Activated T-cell treated with anti-CD3 and anti-CD28 coated beads, Interleukin-2, amount 50 U/mL, for 24 hours (primary cell): Measurements from ENCODE around the gene DIS3L2.
A peak's percentile ranks its signal among the peaks of the same experiment; 100 is the strongest.

ENCODE experiments used
- DNase-seq: peaks from one replicate; pipeline ENCODE4 v3.0.0-alpha.2; 2020
- H3K27ac Mint-ChIP-seq: 2 replicates; pipeline ENCODE4 v1.8.0; 2020; ENCODE audit warnings: mild to moderate bottlenecking, mixed read lengths
- H3K27me3 Mint-ChIP-seq: 2 replicates; pipeline ENCODE4 v1.8.0; 2020; ENCODE audit warnings: mixed read lengths
- H3K36me3 Mint-ChIP-seq: 2 replicates; pipeline ENCODE4 v1.8.0; 2020; ENCODE audit warnings: low read depth, mixed read lengths
- H3K4me1 Mint-ChIP-seq: 2 replicates; pipeline ENCODE4 v1.8.0; 2020; ENCODE audit warnings: low read depth, mixed read lengths
- H3K4me3 Mint-ChIP-seq: 2 replicates; pipeline ENCODE4 v1.8.0; 2020; ENCODE audit warnings: mild to moderate bottlenecking, moderate library complexity, mixed read lengths
- H3K9me3 Mint-ChIP-seq: 2 replicates; pipeline ENCODE4 v1.8.0; 2020; ENCODE audit warnings: mixed read lengths

Gene DIS3L2

DNA sequence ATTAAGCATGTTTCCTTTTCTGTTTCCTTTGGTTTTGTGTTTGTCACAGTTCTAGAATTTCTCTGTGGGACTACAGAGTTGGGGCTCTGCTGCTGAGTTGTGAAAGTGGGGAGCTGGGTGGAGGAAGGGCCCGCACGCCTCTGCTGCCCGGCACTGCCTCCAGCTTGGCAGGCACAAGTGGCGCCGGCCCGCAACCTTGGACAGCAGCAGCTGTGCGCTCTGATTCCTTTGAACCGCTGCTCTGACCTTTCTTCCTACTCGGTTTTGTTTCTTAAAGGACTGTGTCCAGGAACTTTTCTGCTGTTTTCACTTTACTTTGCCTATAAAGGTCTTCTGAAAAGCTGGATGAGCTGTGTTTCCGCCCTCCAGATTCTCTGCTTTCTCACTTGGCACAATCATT lies 279.4 kb downstream of the DIS3L2 start:
- Mint-ChIP-seq H3K27me3 (no peaks in the 10 kb centered on the region), H3K36me3 (peaks cover 32% of the 10 kb centered on the region), H3K9me3 (no peaks in the 10 kb centered on the region), H3K4me1 (peaks cover 44% of the 10 kb centered on the region), H3K4me3 (no peak overlapping the region), H3K27ac (peak overlapping the region; percentile 93)
- no peak for DNase-seq

GRCh38 chr2:232242316-232242715 lies 280.8 kb downstream of the DIS3L2 start:
- Mint-ChIP-seq H3K4me3 (no peak overlapping the region), H3K36me3 (peaks cover 32% of the 10 kb centered on the region), H3K9me3 (no peaks in the 10 kb centered on the region), H3K27me3 (no peaks in the 10 kb centered on the region), H3K27ac (no peak overlapping the region), H3K4me1 (peaks cover 35% of the 10 kb centered on the region)
- DNase-seq: no peak

DNA sequence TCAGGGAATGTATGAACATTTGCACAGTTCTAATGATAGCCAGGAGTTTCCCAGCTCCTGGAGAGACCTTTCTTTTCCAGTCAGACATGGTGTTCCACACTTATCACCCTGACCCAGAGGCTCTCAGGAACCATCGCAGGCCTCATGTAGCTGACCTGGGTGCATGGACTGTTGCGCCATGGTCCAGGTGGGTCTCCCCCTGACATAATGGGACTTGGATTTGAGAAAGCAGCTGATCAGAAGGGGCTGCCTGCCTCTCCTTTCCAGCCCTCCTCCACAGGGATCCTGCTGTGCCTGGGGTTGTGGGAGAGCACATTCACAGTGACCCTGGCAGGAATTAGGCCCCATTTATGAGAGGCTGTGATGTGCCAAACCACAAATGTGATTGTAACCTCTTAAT lies 283.6 kb downstream of the DIS3L2 start:
- H3K4me3 Mint-ChIP-seq: no peak overlapping the region

GRCh38 chr2:232246245-232246644 lies 284.7 kb downstream of the DIS3L2 start:
- peaks cover 15% of the 10 kb centered on the region for H3K36me3 Mint-ChIP-seq
- H3K4me3 Mint-ChIP-seq: no peak overlapping the region
- H3K9me3 Mint-ChIP-seq: no peaks in the 10 kb centered on the region
- no peaks in the 10 kb centered on the region for H3K27me3 Mint-ChIP-seq
- no peaks in the 10 kb centered on the region for H3K4me1 Mint-ChIP-seq
- H3K27ac Mint-ChIP-seq: no peak overlapping the region
- no peak for DNase-seq

More for the DNA sequence above, 283.6 kb downstream of the DIS3L2 start:
- H3K9me3 Mint-ChIP-seq: no peaks in the 10 kb centered on the region
- peaks cover 11% of the 10 kb centered on the region for H3K4me1 Mint-ChIP-seq
- peaks cover 15% of the 10 kb centered on the region for H3K36me3 Mint-ChIP-seq
- no peak overlapping the region for H3K27ac Mint-ChIP-seq
- no peak for DNase-seq
- H3K27me3 Mint-ChIP-seq: no peaks in the 10 kb centered on the region

- H3K36me3 Mint-ChIP-seq: peaks cover 28% of the 10 kb centered on the region
- no peaks in the 10 kb centered on the region for H3K9me3 Mint-ChIP-seq
- H3K4me1 Mint-ChIP-seq: no peaks in the 10 kb centered on the region
- no peak overlapping the region for H3K4me3 Mint-ChIP-seq
- H3K27ac Mint-ChIP-seq: no peak overlapping the region
- no peaks in the 10 kb centered on the region for H3K27me3 Mint-ChIP-seq
- no peak for DNase-seq
Observed at GRCh38 chr2:232249096-232249495, 287.6 kb downstream of the DIS3L2 start.

- H3K4me3 Mint-ChIP-seq: no peak overlapping the region
Observed at GRCh38 chr2:232250246-232251175, 289.0 kb downstream of the DIS3L2 start.

GRCh38 chr2:232255033-232255432 lies 293.5 kb downstream of the DIS3L2 start:
- Mint-ChIP-seq H3K27me3 (no peaks in the 10 kb centered on the region), H3K36me3 (peaks cover 40% of the 10 kb centered on the region), H3K4me1 (no peaks in the 10 kb centered on the region), H3K9me3 (no peaks in the 10 kb centered on the region), H3K27ac (no peak overlapping the region), H3K4me3 (no peak overlapping the region)
- DNase-seq: no peak

More at GRCh38 chr2:232250246-232251175, 289.0 kb downstream of the DIS3L2 start:
- Mint-ChIP-seq H3K27ac (no peak overlapping the region), H3K27me3 (no peaks in the 10 kb centered on the region), H3K36me3 (peaks cover 30% of the 10 kb centered on the region), H3K9me3 (no peaks in the 10 kb centered on the region), H3K4me1 (no peaks in the 10 kb centered on the region)
- no peak for DNase-seq

- Mint-ChIP-seq H3K9me3 (no peaks in the 10 kb centered on the region), H3K27me3 (no peaks in the 10 kb centered on the region)
Observed at GRCh38 chr2:232260075-232260474, 298.6 kb downstream of the DIS3L2 start.

GRCh38 chr2:232261776-232262175 lies 300.3 kb downstream of the DIS3L2 start:
- Mint-ChIP-seq H3K36me3 (peaks cover 69% of the 10 kb centered on the region), H3K4me3 (no peak overlapping the region), H3K4me1 (no peaks in the 10 kb centered on the region), H3K27me3 (no peaks in the 10 kb centered on the region), H3K9me3 (no peaks in the 10 kb centered on the region), H3K27ac (no peak overlapping the region)
- no peak for DNase-seq

More at GRCh38 chr2:232260075-232260474, 298.6 kb downstream of the DIS3L2 start:
- Mint-ChIP-seq H3K36me3 (peaks cover 57% of the 10 kb centered on the region), H3K4me1 (no peaks in the 10 kb centered on the region), H3K27ac (no peak overlapping the region), H3K4me3 (no peak overlapping the region)
- DNase-seq: no peak

- Mint-ChIP-seq H3K4me3 (no peak overlapping the region), H3K4me1 (no peaks in the 10 kb centered on the region), H3K9me3 (no peaks in the 10 kb centered on the region), H3K36me3 (peaks cover 71% of the 10 kb centered on the region), H3K27ac (no peak overlapping the region), H3K27me3 (no peaks in the 10 kb centered on the region)
- DNase-seq: no peak
Observed at GRCh38 chr2:232263295-232263694, 301.8 kb downstream of the DIS3L2 start.

DNA sequence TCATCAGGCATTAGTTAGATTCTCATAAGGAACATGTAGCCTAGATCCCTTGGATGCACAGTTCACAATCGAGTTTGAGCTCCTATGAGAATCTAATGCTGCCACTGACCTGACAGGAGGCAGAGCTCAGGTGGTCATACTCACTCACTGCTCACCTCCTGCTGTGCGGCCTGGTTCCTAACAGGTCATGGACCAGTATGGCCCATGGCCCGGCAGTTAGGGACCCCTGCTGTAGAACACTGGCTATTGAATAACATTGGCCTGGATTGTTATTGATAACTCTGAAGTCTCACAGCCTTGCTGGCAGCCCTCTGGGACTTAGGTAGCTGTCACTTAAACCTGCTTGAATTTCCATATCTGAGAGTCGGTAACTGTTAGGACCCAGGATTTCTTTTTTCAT lies 302.6 kb downstream of the DIS3L2 start:
- no peak for DNase-seq
- Mint-ChIP-seq H3K9me3 (no peaks in the 10 kb centered on the region), H3K4me3 (no peak overlapping the region), H3K27me3 (no peaks in the 10 kb centered on the region), H3K27ac (no peak overlapping the region), H3K4me1 (no peaks in the 10 kb centered on the region), H3K36me3 (peaks cover 71% of the 10 kb centered on the region)

GRCh38 chr2:232265329-232265728 lies 303.8 kb downstream of the DIS3L2 start:
- H3K36me3 Mint-ChIP-seq: peaks cover 65% of the 10 kb centered on the region
- H3K4me1 Mint-ChIP-seq: no peaks in the 10 kb centered on the region
- no peaks in the 10 kb centered on the region for H3K27me3 Mint-ChIP-seq
- H3K4me3 Mint-ChIP-seq: no peak overlapping the region
- DNase-seq: no peak
- H3K9me3 Mint-ChIP-seq: no peaks in the 10 kb centered on the region
- H3K27ac Mint-ChIP-seq: no peak overlapping the region

DNA sequence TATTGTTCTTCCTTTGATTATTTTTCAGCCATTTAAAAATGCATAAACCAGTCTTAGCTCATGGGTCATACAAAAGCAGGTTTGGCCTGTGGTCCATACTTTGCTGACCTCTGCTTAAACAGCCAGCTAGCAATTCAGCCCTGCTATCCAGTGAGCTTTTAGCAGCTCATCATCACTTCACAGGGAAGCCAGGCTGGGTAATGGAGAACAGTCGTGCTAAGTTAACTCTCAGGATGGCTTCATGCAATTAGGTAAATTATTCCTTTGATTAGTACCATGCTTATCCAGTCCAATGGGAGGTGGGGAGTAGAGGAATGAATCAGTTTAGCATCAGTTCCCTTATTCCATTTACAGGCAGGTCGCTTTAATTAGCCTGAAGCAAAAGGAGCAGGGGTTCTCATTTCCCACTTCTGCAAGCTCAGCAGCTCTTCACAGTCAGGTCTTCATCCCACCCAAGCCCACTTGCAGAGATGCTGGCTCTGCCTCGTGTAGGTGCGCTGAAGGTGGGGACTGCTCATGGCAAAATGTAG lies 307.2 kb downstream of the DIS3L2 start:
- DNase-seq: no peak
- Mint-ChIP-seq H3K4me1 (no peaks in the 10 kb centered on the region), H3K9me3 (no peaks in the 10 kb centered on the region), H3K27me3 (no peaks in the 10 kb centered on the region), H3K27ac (no peak overlapping the region), H3K4me3 (no peak overlapping the region), H3K36me3 (peaks cover 49% of the 10 kb centered on the region)

DNA sequence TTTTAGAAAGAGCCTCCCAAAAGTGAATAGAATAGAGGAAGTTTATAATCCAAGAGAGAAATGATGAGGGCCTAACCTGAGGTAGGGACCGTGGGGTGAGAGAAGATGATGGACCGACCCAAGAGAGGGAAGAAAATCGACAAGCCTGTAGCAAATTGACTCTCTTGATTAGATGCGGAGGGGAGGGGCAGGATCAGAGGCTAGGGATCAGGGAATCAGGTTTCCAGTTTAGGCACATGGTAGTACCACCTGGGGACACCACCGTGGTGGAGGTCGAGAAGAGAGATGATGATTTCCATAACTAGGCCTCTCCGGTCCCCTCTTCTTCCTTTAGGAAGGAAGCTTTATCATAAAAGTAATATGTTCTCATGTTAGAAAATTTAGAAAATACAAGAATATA lies 308.4 kb downstream of the DIS3L2 start:
- Mint-ChIP-seq H3K4me1 (no peaks in the 10 kb centered on the region), H3K27me3 (no peaks in the 10 kb centered on the region), H3K36me3 (peaks cover 43% of the 10 kb centered on the region), H3K27ac (no peak overlapping the region), H3K4me3 (no peak overlapping the region), H3K9me3 (no peaks in the 10 kb centered on the region)
- no peak for DNase-seq

- Mint-ChIP-seq H3K4me3 (no peak overlapping the region), H3K4me1 (no peaks in the 10 kb centered on the region), H3K9me3 (peaks cover 5% of the 10 kb centered on the region), H3K27ac (no peak overlapping the region), H3K27me3 (no peaks in the 10 kb centered on the region), H3K36me3 (peaks cover 53% of the 10 kb centered on the region)
- no peak for DNase-seq
Observed at GRCh38 chr2:232273903-232274643, 312.6 kb downstream of the DIS3L2 start.
